Activated CD8-positive, alpha-beta memory T cell treated with anti-CD3 and anti-CD28 coated beads for 36 hours (primary cell): ENCODE measurements around the gene DYNC1H1. TPM values are rescaled to one million over a fixed set of nuclear protein-coding genes. Genes with fewer than 3 reads are reported as not detected.

Experiments
- CTCF ChIA-PET: fragments of 350-600 bp; sonication (Branson Sonifier 250); formaldehyde crosslinking; loops from one replicate; lab custom pipeline; 2021; ENCODE audit warnings: antibody characterized with exemption; lab: Charles Lee
- POLR2A ChIA-PET: fragments of 350-600 bp; sonication (Branson Sonifier 250); formaldehyde crosslinking; loops from one replicate; lab custom pipeline; 2021; ENCODE audit warnings: antibody characterized with exemption; lab: Charles Lee
- total RNA-seq, 2 experiments: library from RNA; stranded (reverse); gene quantifications; one replicate each; pipeline ENCODE4 v1.2.3, GENCODE V29; 2021

DYNC1H1 gene
- total RNA-seq, 2 experiments from 2014 or later, result 253 to 261 TPM

DNA sequence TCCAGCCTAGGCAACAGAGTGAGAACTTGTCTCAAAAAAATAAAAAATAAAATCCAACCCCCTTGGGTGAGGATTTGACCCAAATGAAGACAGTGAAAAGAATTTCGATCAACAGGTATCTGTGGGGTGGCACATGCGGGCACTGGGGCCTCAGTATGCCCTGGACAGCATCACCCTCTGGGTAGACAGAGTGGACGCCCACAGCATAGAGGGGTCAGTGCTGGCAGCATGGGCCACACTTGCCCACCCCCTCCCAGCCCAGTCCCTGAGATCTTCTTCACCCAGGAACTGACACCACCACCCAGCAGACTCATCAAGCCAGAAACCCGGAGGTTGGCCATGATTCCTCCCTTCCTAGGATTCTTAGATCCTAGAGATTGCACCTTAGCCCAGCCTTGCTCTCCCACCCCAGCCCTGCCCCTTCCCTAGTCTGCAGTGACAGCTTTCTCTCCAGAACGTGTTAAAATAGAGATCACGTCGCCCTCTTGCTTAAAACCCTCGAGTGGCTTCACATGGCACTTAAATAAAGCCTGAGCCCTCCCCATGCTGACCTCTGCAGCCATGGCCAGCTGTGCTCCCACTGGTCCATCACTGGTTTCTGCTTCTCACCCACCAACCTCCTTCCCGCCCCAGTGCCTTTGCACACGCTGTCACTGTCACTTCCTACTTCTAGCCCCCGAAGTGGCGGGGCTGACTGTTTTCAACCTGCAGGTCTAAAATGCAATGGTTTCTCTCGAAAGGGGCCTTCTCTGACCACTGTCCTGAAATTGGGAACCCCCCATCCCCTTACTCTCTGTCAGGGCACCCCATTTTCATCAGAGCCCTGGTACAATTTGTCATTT, 26.2 kb upstream of the DYNC1H1 start:
- POLR2A ChIA-PET, result no interaction called here
- CTCF ChIA-PET, result interaction anchor here (0.6 kb wide), 1 partner anchor 69 kb away, joined by 5 read pairs; no protein-coding TSS in a partner anchor

DNA sequence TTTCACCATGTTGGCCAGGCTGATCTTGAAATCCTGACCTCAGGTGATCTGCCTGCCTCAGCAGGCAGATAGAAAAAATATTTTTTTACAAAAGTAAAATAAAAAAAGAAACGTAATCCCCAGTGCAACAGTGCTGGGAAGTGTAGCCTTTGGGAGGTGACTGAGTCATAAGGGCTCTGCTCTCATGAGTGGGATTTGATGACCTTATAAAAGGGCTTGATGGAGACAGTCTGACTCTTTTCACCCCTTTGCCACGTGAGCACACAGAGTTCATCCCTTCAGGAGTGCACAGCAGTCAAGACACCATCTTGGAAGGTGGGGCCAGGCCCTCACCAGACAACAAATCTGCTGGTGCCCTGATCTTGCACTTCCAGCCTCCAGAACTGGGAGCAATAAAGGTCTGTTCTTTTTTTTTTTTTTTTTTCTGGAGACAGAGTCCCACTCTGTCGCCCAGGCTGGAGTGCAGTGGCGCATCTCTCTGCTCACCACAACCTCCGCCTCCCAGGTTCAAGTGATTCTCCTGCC, 24.7 kb upstream of the DYNC1H1 start:
- POLR2A ChIA-PET, result no interaction called here
- CTCF ChIA-PET, result interaction anchor here (0.7 kb wide), 1 partner anchor 169 kb away, joined by 4 read pairs; no protein-coding TSS in a partner anchor

DNA sequence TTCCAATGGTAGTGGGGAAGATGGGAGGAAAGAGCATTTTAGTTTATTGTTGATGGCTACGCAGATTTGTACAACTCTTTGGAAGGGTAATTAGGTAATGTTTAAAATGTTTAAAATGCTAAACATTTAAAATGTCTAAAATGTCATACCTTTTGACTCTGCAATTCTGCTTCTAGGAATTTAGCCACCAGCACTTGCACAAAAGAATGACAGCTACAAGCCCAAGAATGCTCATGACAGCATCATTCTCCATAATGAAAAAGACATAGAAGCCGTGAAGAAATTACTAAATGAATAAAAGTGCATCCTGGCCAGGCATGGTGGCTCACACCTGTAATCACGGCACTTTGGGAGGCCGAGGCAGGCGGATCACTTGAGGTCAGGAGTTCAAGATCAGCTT, 19.9 kb upstream of the DYNC1H1 start:
- ChIA-PET POLR2A (no interaction called here), CTCF (interaction anchor here (1.2 kb wide), 1 partner anchor 152 kb away, joined by 3 read pairs; no protein-coding TSS in a partner anchor)

GRCh38 chr14:101945171-101945570, 19.2 kb upstream of the DYNC1H1 start:
- POLR2A ChIA-PET, result no interaction called here
- CTCF ChIA-PET, result interaction anchor here (1.2 kb wide), 1 partner anchor 151 kb away, joined by 3 read pairs; no protein-coding TSS in a partner anchor

- ChIA-PET CTCF (interaction anchor here (0.6 to 1.1 kb wide), 2 partner anchors 15 to 176 kb away, joined by 4 to 5 read pairs; no protein-coding TSS in a partner anchor), POLR2A (interaction anchor here (0.7 to 1.1 kb wide), 2 partner anchors 138 to 640 kb away, joined by 3 to 7 read pairs; no protein-coding TSS in a partner anchor)
These were observed 16.8 kb upstream of the DYNC1H1 start for GRCh38 chr14:101947577-101947903.

- ChIA-PET CTCF (interaction anchor here (0.6 to 1.7 kb wide), 5 partner anchors 13 to 366 kb away, joined by 3 to 11 read pairs (median 4); no protein-coding TSS in a partner anchor), POLR2A (interaction anchor here (0.7 to 1.5 kb wide), 6 partner anchors 17 to 639 kb away, joined by 3 to 7 read pairs (median 5); partner anchors contain the start of genes DYNC1H1 and MOK)
These were observed 16.3 kb upstream of the DYNC1H1 start for GRCh38 chr14:101947904-101948665.

DNA sequence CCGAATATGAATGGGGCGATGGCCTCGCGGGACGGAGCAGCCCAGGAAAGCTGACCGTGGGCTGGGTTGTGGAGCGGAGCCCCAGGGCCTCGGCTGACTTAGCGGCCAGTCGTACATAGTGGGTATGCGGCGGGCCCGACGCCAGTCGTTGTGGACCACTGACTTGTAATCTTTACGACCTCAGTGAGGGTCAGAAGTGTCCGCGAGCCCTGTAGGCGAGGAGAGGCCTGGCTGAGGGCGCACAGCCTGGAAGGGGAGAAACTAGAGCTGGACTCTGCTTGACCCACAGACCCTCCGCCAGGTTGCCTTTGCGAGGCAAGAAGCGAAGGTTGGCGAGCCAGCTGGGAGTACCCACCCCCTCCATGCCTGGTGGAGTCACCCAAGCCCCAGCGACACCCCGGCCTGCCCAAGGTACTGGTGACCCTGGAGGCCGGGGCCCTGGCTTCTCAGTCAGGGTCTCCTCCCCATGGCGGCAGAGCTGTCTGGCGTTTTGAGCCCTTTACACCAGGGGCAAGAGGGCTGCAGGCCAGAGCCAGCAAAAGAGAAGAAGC, 15.6 kb upstream of the DYNC1H1 start:
- CTCF ChIA-PET, result interaction anchor here (0.5 to 1.7 kb wide), 6 partner anchors 12 to 365 kb away, joined by 3 to 11 read pairs (median 4); no protein-coding TSS in a partner anchor
- POLR2A ChIA-PET, result interaction anchor here (0.9 to 1.5 kb wide), 5 partner anchors 16 to 356 kb away, joined by 3 to 7 read pairs (median 4); partner anchors contain the start of genes DYNC1H1 and MOK

DNA sequence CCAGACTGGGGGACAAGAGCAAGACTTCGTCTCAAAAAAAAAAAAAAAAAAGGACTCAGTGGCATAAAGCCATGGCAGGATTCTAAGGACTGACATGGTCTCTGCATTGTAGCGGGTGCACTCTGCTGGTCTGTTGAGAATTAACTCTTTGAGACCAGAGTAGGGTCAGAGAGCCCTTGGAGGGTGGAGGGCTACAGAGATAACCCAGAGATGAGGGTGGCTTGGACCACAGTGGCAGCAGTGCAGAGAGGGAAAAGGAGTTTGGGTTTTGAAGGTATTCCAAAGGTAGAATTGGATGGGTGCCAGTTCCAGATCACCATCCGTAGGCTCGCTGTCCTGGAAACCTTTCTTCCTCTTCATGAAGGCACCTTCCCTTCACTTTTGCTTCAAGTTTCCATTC, 14.3 kb upstream of the DYNC1H1 start:
- POLR2A ChIA-PET, result no interaction called here
- CTCF ChIA-PET, result interaction anchor here (0.7 to 1.7 kb wide), 3 partner anchors 11 to 345 kb away, joined by 3 to 11 read pairs (median 3); no protein-coding TSS in a partner anchor

DNA sequence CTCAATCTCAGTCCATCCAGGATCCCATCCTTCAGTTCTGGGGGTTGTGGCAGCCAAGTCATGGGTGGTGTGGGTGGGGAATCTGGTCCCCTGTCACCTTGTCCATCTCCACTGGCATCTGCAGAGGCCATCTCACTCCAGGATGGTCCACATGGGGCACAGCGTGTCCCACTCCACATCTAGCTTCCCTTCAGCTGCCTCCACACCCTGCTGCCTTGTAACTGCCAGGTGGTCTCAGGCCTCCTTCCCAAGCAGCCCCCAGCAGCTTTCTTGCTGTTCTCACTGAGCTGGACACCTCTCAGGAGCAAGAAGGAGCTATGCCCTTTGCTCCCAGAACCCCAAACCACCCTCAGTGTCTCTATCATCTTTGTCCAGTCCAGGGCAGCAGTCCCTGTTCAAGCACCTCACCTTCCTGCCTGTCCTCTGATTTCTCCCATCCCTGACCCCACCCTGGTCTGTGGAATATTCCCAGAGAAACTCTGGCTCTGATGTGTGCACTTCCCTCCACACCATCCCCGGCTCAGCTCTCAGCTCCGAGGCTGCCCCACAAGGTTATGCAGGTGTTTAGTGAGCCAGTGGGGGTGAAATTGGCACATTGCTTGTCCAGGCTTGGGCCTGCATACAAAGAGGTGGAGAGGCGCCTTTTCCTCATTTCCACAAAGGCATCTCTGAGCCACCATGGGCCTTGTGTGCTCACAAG, 13.7 kb upstream of the DYNC1H1 start:
- ChIA-PET POLR2A (no interaction called here), CTCF (interaction anchor here (1.1 kb wide), 1 partner anchor 188 kb away, joined by 3 read pairs; no protein-coding TSS in a partner anchor)

DNA sequence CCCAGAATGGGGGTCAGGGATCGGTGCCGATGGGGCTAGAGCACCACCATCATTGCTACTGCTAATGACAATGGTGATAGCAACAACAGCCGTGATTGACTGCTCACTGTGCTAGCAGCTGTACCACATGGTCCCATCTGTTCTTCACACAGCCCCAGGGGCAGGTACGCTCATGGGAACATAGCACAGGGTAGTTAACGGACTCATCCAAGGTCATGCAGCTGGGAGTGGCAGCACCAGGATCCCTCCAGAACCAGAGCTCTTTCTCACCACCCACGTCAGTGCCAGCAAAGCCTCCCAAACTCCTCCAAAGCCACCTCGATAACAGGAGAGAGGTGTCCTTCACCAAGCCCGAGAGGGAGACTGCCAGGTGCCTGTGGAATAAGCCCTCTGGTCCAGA, 11.2 kb upstream of the DYNC1H1 start:
- ChIA-PET POLR2A (no interaction called here), CTCF (interaction anchor here (1.0 kb wide), 2 partner anchors 8 to 13 kb away, joined by 3 read pairs; no protein-coding TSS in a partner anchor)

DNA sequence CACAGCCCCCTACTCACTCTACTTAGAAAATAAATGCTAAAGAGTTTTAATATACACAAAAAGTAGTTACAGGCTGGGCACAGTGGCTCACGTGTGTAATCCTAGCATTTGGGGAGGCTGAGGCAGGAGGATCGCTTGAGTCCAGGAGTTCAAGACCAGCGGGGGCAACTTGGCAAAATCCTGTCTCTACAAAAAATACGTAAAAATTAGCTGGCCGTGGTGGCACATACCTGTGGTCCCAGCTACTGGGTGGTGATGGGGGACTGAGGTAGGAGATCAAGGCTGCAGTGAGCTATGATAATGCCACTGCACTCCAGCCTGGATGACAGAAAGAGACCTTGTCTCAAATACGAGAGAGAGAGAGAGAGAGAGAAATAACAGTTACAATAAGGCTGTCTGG, 9.9 kb upstream of the DYNC1H1 start:
- ChIA-PET POLR2A (no interaction called here), CTCF (no interaction called here)

GRCh38 chr14:101955695-101956161, 8.6 kb upstream of the DYNC1H1 start:
- POLR2A ChIA-PET, result interaction anchor here (0.6 to 0.7 kb wide), 2 partner anchors 122 to 248 kb away, joined by 3 to 4 read pairs; no protein-coding TSS in a partner anchor

GRCh38 chr14:101956179-101956885, 8.0 kb upstream of the DYNC1H1 start:
- POLR2A ChIA-PET, result interaction anchor here (0.6 kb wide), 1 partner anchor 121 kb away, joined by 4 read pairs; no protein-coding TSS in a partner anchor
- CTCF ChIA-PET, result no interaction called here

More at GRCh38 chr14:101955695-101956161, 8.6 kb upstream of the DYNC1H1 start:
- CTCF ChIA-PET, result no interaction called here

- ChIA-PET POLR2A (interaction anchor here (0.7 kb wide), 1 partner anchor 127 kb away, joined by 3 read pairs; no protein-coding TSS in a partner anchor), CTCF (interaction anchor here (0.6 kb wide), 1 partner anchor 144 kb away, joined by 3 read pairs; no protein-coding TSS in a partner anchor)
These were observed 6.8 kb upstream of the DYNC1H1 start for GRCh38 chr14:101957406-101958234.

DNA sequence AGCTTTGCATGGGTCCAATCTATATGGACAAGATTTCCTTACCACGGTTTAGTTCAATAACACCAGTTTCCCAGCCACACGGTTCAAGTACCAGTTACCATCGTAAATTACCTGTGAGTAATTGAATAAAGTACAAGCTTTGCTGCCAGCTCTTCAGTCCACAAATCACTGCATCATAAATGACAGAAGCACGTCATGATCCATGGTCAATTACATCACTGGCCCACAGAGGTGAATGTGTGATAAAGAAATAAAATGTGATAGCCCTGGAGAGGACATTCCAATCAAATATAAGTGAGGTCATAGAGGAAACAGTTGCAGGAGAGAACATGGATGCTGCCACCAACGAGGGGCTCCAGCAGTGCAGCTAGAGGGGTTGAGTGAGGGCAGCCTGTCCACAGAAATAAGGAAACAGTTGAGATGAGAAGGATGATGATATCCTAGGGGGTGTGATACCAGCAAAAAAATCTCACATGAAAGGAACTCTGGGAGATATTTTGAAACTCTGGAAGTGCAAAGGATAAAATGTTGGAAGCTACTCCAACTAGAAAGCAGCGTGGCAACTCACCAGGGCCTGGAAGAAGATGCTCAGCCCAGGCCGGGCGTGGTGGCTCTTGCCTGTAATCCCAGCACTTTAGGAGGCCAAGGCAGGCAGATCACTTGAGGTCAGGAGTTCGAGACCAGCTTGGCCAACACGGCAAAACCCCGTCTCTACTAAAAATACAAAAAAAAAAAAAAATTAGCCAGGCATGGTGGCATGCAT, 5.8 kb upstream of the DYNC1H1 start:
- ChIA-PET CTCF (interaction anchor here (0.6 to 1.2 kb wide), 2 partner anchors 145 to 251 kb away, joined by 3 read pairs; no protein-coding TSS in a partner anchor), POLR2A (interaction anchor here (0.7 kb wide), 1 partner anchor 126 kb away, joined by 3 read pairs; no protein-coding TSS in a partner anchor)
